ENCODE measurements around the gene MDH2.

DNA sequence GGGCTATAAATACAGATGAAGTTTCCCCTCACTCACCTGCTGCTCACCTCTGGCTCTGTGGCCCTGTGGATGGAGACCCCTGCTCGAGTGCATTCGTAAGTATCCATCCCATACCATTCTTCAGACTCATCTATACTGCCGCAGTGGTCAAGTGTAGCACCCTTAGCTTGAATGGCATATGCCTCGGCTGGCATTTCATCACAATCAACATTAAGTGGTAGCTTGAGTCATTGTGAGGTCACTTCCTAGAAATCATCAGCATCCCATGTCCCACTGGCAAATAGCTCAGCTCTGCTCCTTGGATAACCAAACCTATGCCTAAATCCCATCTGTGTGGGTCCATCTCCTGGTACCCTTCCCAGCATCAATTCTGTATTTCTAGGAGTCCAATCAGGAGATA, 38.2 kb downstream of the MDH2 start:
- TF ChIP-seq, protein P1, sequence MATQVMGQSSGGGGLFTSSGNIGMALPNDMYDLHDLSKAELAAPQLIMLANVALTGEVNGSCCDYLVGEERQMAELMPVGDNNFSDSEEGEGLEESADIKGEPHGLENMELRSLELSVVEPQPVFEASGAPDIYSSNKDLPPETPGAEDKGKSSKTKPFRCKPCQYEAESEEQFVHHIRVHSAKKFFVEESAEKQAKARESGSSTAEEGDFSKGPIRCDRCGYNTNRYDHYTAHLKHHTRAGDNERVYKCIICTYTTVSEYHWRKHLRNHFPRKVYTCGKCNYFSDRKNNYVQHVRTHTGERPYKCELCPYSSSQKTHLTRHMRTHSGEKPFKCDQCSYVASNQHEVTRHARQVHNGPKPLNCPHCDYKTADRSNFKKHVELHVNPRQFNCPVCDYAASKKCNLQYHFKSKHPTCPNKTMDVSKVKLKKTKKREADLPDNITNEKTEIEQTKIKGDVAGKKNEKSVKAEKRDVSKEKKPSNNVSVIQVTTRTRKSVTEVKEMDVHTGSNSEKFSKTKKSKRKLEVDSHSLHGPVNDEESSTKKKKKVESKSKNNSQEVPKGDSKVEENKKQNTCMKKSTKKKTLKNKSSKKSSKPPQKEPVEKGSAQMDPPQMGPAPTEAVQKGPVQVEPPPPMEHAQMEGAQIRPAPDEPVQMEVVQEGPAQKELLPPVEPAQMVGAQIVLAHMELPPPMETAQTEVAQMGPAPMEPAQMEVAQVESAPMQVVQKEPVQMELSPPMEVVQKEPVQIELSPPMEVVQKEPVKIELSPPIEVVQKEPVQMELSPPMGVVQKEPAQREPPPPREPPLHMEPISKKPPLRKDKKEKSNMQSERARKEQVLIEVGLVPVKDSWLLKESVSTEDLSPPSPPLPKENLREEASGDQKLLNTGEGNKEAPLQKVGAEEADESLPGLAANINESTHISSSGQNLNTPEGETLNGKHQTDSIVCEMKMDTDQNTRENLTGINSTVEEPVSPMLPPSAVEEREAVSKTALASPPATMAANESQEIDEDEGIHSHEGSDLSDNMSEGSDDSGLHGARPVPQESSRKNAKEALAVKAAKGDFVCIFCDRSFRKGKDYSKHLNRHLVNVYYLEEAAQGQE (IDR thresholded peaks at IDR 0.05; ENCODE audit: insufficient read depth in 1 of 2, low read depth in 2 of 2, low read length in 2 of 2) = no peak
- TF ChIP-seq TAF1 (IDR thresholded peaks at IDR 0.05; ENCODE audit: borderline replicate concordance, insufficient read depth, low read length) (no peak), POLR2AphosphoS5 (IDR thresholded peaks at IDR 0.05; ENCODE audit: low read depth, low read length) (no peak), SIN3A (IDR thresholded peaks at IDR 0.05; ENCODE audit: borderline replicate concordance, insufficient read depth, low read length) (no peak), FOXP2 (optimal IDR thresholded peaks at IDR 0.05; ENCODE audit: borderline replicate concordance, extremely low read depth, extremely low read length, insufficient read depth) (no peak)
